GM18951 (cell line): ENCODE measurements around the gene B3GAT1.

Experiments used
- POLR2A ChIP-seq: IDR thresholded peaks from 4 replicates; pipeline ENCODE4 v1.6.1; 2011; ENCODE audit warnings: mild to moderate bottlenecking; ENCODE audit not compliant: insufficient read length, insufficient read depth; ENCODE audit errors: extremely low read depth
- in situ Hi-C: fragments of 300-500 bp; cut with MboI; formaldehyde crosslinking; loops from one replicate; pipeline ENCODE4 v1.12.0; 2022; ENCODE audit warnings: low sequenced_read_pairs, mixed read lengths, inconsistent platforms; ENCODE audit not compliant: unreplicated experiment

The B3GAT1 gene

GRCh38 chr11:134337051-134337450 lies 75.0 kb downstream of the B3GAT1 start:
- TF ChIP-seq POLR2A = no peak
- in situ Hi-C loops = no loop called here

GRCh38 chr11:134334796-134335571 lies 77.1 kb downstream of the B3GAT1 start:
- no peak for TF ChIP-seq POLR2A
- in situ Hi-C loops = no loop called here

GRCh38 chr11:134333946-134334345 lies 78.1 kb downstream of the B3GAT1 start:
- in situ Hi-C loops = no loop called here
- no peak for TF ChIP-seq POLR2A

- TF ChIP-seq POLR2A = no peak
- in situ Hi-C loops = no loop called here
Measured at GRCh38 chr11:134333312-134333711, 78.7 kb downstream of the B3GAT1 start.

GRCh38 chr11:134332782-134333181 lies 79.3 kb downstream of the B3GAT1 start:
- in situ Hi-C loops = no loop called here
- no peak for TF ChIP-seq POLR2A

GRCh38 chr11:134332189-134332631 lies 79.8 kb downstream of the B3GAT1 start:
- TF ChIP-seq POLR2A = no peak
- in situ Hi-C loops = no loop called here

GRCh38 chr11:134331354-134332188 lies 80.5 kb downstream of the B3GAT1 start, which contains the start of gene GLB1L2:
GLB1L2 (plus strand) TSS chr11:134331988; CDS start chr11:134332062, 74 bp downstream.
- in situ Hi-C loops = no loop called here
- TF ChIP-seq POLR2A = no peak

GRCh38 chr11:134330611-134331353 lies 81.3 kb downstream of the B3GAT1 start:
- in situ Hi-C loops = no loop called here

More at GRCh38 chr11:134330611-134331353, 81.3 kb downstream of the B3GAT1 start:
- TF ChIP-seq POLR2A = no peak
